HL-60 (cell line): ENCODE measurements around the gene PNCK.
A peak's percentile ranks its signal among the peaks of the same experiment; 100 is the strongest.

ENCODE experiments used
- DNase-seq, 2 experiments: peaks; one replicate each; pipeline ENCODE4 v3.0.0-alpha.2; 2010 to 2020; ENCODE audit warnings: low read depth in 1 of 2, low spot score in 1 of 2
- H3K27ac ChIP-seq: fragments of 250-450 bp; sonication (Bioruptor Pico); replicated peaks from 2 replicates; pipeline ENCODE4 v1.5.1; 2020; ENCODE audit warnings: mild to moderate bottlenecking, moderate library complexity
- H3K27me3 ChIP-seq: fragments of 250-450 bp; sonication (Bioruptor Pico); 2 replicates; pipeline ENCODE4 v1.5.1; 2021; ENCODE audit warnings: mild to moderate bottlenecking, moderate library complexity; ENCODE audit not compliant: insufficient read depth, poor library complexity, severe bottlenecking
- H3K4me3 ChIP-seq: replicated peaks from 2 replicates; pipeline ENCODE4 v1.5.1; 2011; ENCODE audit warnings: mild to moderate bottlenecking, control low read depth, low read length; ENCODE audit not compliant: insufficient read depth
- GABPA ChIP-seq: IDR thresholded peaks from 2 replicates; pipeline ENCODE4 v1.6.1; 2012; ENCODE audit warnings: low read depth
- POLR2AphosphoS5 ChIP-seq: IDR thresholded peaks from 2 replicates; pipeline ENCODE4 v1.6.1; 2012; ENCODE audit warnings: low read depth
- REST ChIP-seq: IDR thresholded peaks from 2 replicates; pipeline ENCODE4 v1.6.1; 2012; ENCODE audit warnings: low read depth; ENCODE audit not compliant: insufficient replicate concordance
- SPI1 ChIP-seq: IDR thresholded peaks from 2 replicates; pipeline ENCODE4 v1.6.1; 2012; ENCODE audit warnings: low read depth, mild to moderate bottlenecking, borderline replicate concordance
- TF ChIP-seq, protein P1 (sequence below): IDR thresholded peaks from one replicate; pipeline ENCODE4 v1.5.1; 2011; ENCODE audit warnings: low read length, control low read depth, inconsistent platforms; ENCODE audit not compliant: insufficient read depth

Gene PNCK

GRCh38 chrX:153667281-153667955 is 6.2 kb downstream of the PNCK start:
- H3K4me3 ChIP-seq, result peak overlapping the region; percentile 41
- TF ChIP-seq SPI1 (no peak), REST (no peak), GABPA (no peak), POLR2AphosphoS5 (no peak)
- TF ChIP-seq, protein P1, sequence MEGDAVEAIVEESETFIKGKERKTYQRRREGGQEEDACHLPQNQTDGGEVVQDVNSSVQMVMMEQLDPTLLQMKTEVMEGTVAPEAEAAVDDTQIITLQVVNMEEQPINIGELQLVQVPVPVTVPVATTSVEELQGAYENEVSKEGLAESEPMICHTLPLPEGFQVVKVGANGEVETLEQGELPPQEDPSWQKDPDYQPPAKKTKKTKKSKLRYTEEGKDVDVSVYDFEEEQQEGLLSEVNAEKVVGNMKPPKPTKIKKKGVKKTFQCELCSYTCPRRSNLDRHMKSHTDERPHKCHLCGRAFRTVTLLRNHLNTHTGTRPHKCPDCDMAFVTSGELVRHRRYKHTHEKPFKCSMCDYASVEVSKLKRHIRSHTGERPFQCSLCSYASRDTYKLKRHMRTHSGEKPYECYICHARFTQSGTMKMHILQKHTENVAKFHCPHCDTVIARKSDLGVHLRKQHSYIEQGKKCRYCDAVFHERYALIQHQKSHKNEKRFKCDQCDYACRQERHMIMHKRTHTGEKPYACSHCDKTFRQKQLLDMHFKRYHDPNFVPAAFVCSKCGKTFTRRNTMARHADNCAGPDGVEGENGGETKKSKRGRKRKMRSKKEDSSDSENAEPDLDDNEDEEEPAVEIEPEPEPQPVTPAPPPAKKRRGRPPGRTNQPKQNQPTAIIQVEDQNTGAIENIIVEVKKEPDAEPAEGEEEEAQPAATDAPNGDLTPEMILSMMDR, result no peak
- H3K27me3 ChIP-seq, result peaks cover 3% of the 10 kb centered on the region
- H3K27ac ChIP-seq, result no peak overlapping the region
- DNase-seq, result no peak

GRCh38 chrX:153665726-153666306 is 7.8 kb downstream of the PNCK start:
- Histone ChIP-seq H3K27me3 (peaks cover 8% of the 10 kb centered on the region), H3K27ac (no peak overlapping the region), H3K4me3 (no peak overlapping the region)
- DNase-seq, result no peak
- TF ChIP-seq SPI1 (no peak), POLR2AphosphoS5 (no peak), REST (no peak), GABPA (no peak)
- TF ChIP-seq, protein P1, result no peak

DNA sequence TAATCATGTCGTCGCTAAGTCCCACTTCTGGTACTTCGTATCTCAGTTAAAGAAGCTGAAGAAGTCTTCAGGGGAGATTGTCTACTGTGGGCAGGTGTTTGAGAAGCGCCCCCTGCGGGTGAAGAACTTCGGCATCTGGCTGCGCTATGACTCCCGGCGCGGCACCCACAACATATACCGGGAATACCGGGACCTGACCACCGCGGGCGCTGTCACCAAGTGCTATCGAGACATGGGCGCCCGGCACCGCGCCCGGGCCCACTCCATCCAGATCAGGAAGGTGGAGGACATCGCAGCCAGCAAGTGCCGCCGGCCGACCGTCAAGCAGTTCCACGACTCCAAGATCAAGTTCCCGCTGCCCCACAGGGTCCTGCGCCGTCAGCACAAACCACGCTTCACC is 11.3 kb downstream of the PNCK start:
- Histone ChIP-seq H3K27me3 (peaks cover 11% of the 10 kb centered on the region), H3K27ac (no peak overlapping the region), H3K4me3 (no peak overlapping the region)
- TF ChIP-seq GABPA (no peak), REST (no peak), SPI1 (no peak), POLR2AphosphoS5 (no peak)
- TF ChIP-seq, protein P1, result peak; percentile 15
- DNase-seq, result peak in 1 of 2 experiments; percentile 34
